ENCODE data around the gene CYP19A1. TPM values are rescaled to one million over a fixed set of nuclear protein-coding genes. Genes with fewer than 3 reads are reported as not detected.

The CYP19A1 gene
- total and polyA plus RNA-seq, 9 of the 15 experiments (the other 6 are each of a cell fraction or from before 2014, with no cell fraction given), result 0.16 to 0.63 (median 0.47) TPM; not detected in 3

GRCh38 chr15:51180534-51180933 lies 157.9 kb downstream of the CYP19A1 start:
- Histone ChIP-seq H3K36me3 (ENCODE audit: control insufficient read depth, insufficient read depth, low read length) (no peaks in the 10 kb centered on the region), H3K9ac (ENCODE audit: insufficient read depth in 1 of 2, low read depth in 2 of 2, low read length in 2 of 2) (no peak overlapping the region), H3K4me1 (replicated peaks in 1 of 2; ENCODE audit: control insufficient read depth in 2 of 2, insufficient read depth in 2 of 2, low read length in 2 of 2) (peaks cover 2 to 22% of the 10 kb centered on the region in 2 experiments; a peak in 4 of 5 replicates), H3K27ac (ENCODE audit: extremely low read depth, low read depth, low read length) (no peak overlapping the region), H3K27me3 (ENCODE audit: control insufficient read depth in 2 of 2, insufficient read depth in 2 of 2, low read length in 2 of 2) (no peaks in the 10 kb centered on the region), H3K4me3 (no peak overlapping the region), H3K9me1 (ENCODE audit: control insufficient read depth, insufficient read depth, low read length) (no peaks in the 10 kb centered on the region), H3K9me3 (replicated peaks; ENCODE audit: control insufficient read depth, insufficient read depth, low read depth, low read length) (no peaks in the 10 kb centered on the region), H4K20me1 (replicated peaks; ENCODE audit: control insufficient read depth, insufficient read depth, low read length) (no peaks in the 10 kb centered on the region), H2AFZ (ENCODE audit: low read depth, low read length) (no peak overlapping the region), H3K4me2 (ENCODE audit: insufficient read depth, low read length) (no peak overlapping the region), H3K79me2 (ENCODE audit: control insufficient read depth, insufficient read depth, low read length) (no peaks in the 10 kb centered on the region)
- no peak for DNase-seq (ENCODE audit: extremely low read depth in 1 of 4, low spot score in 3 of 4)
- FAIRE-seq, result no peak
- intact Hi-C loops (cut with micrococcal nuclease) (no loop called here), in situ Hi-C loops (cut with MboI) (no loop called here)
- no peak for ATAC-seq
- CTCF ChIA-PET (ENCODE audit: low intra/inter-chr PET ratio), result no interaction called here
- POLR2A ChIA-PET, result interaction anchor here (1.4 kb wide), 1 partner anchor 12 kb away, joined by 3 read pairs; no protein-coding TSS in a partner anchor
- no TSS peak for BruUV-seq (replicated peaks)
- TF ChIP-seq ZNF316 (IDR thresholded peaks at IDR 0.05), result peak; percentile 48; the same call in 1 of the 2 replicates
- TF ChIP-seq DNMT1 (IDR thresholded peaks at IDR 0.05), result no peak
- no peak for TF ChIP-seq DDX20 (tag; IDR thresholded peaks at IDR 0.05; ENCODE audit: low read depth)
- TF ChIP-seq ATF6 (CRISPR knock-in tag; IDR thresholded peaks at IDR 0.05), result no peak
- 0% methylated on average over 1 of the region's 1 CpG for WGBS (ENCODE audit: insufficient coverage, low coverage, missing lambda C conversion rate)

DNA sequence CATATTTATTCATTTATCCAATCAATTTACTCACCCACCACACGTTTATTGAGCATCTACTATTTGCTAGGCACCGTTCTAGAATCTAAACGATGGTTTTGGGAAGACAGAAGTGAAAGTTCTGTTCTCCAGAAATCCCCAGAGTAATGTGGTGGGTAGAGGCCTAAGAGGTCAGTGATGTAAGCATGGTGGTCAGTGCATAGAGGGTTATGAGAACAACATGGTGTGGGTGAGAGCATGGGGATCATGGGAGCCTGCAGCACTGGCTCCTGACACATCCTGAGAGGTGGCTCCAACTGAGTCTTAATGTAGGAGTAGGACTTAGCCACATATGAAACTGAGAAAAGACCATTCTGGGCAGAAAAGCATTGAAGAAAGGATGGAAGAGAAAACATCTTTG lies 158.4 kb downstream of the CYP19A1 start:
- in situ Hi-C loops (cut with MboI) (no loop called here), intact Hi-C loops (cut with micrococcal nuclease) (no loop called here)
- TF ChIP-seq KDM5B (IDR thresholded peaks at IDR 0.05; ENCODE audit: insufficient replicate concordance, low read depth, low read length) (no peak), RBM25 (IDR thresholded peaks at IDR 0.05; ENCODE audit: low read depth, low read length, severe bottlenecking) (peak; percentile 44)
- Histone ChIP-seq H3K36me3 (ENCODE audit: control insufficient read depth, insufficient read depth, low read length) (no peaks in the 10 kb centered on the region), H3K79me2 (ENCODE audit: control insufficient read depth, insufficient read depth, low read length) (no peaks in the 10 kb centered on the region), H2AFZ (ENCODE audit: low read depth, low read length) (no peak overlapping the region), H3K4me3 (no peak overlapping the region), H3K9me3 (replicated peaks; ENCODE audit: control insufficient read depth, insufficient read depth, low read depth, low read length) (no peaks in the 10 kb centered on the region), H3K27ac (ENCODE audit: extremely low read depth, low read depth, low read length) (no peak overlapping the region), H3K4me1 (replicated peaks in 1 of 2; ENCODE audit: control insufficient read depth in 2 of 2, insufficient read depth in 2 of 2, low read length in 2 of 2) (peaks cover 2 to 16% of the 10 kb centered on the region in 2 experiments; a peak in 4 of 5 replicates), H3K9ac (ENCODE audit: insufficient read depth in 1 of 2, low read depth in 2 of 2, low read length in 2 of 2) (no peak overlapping the region), H3K27me3 (ENCODE audit: control insufficient read depth in 2 of 2, insufficient read depth in 2 of 2, low read length in 2 of 2) (no peaks in the 10 kb centered on the region), H4K20me1 (replicated peaks; ENCODE audit: control insufficient read depth, insufficient read depth, low read length) (no peaks in the 10 kb centered on the region), H3K9me1 (ENCODE audit: control insufficient read depth, insufficient read depth, low read length) (no peaks in the 10 kb centered on the region), H3K4me2 (ENCODE audit: insufficient read depth, low read length) (no peak overlapping the region)
- DNase-seq (ENCODE audit: extremely low read depth in 1 of 4, low spot score in 3 of 4) (no peak), FAIRE-seq (no peak), ATAC-seq (no peak)
- ChIA-PET POLR2A (no interaction called here), CTCF (ENCODE audit: low intra/inter-chr PET ratio) (no interaction called here)
- BruUV-seq (replicated peaks), result no TSS peak
- WGBS (ENCODE audit: insufficient coverage, low coverage, missing lambda C conversion rate), result 6% methylated on average over 3 of the region's 3 CpGs

Measured in K562 (cell line).